Gastrocnemius medialis (tissue), 4 donors: Measurements from ENCODE around the gene MAPKAP1. TPM values are rescaled to one million over a fixed set of nuclear protein-coding genes. Genes with fewer than 3 reads are reported as not detected.

Source experiments
- ATAC-seq, 2 donors: fragments of 150-250 bp; one replicate each; pipeline ENCODE4 v1.9.1; 2016
- DNase-seq, 2 donors: peaks; one replicate each; pipeline ENCODE4 v3.0.0-alpha.2; 2019
- H3K27ac ChIP-seq, 4 donors: fragments of 200-600 bp; sonication (generic); 1 replicate in 1 of 4; 2 replicates in 3 of 4; pipeline ENCODE4 v1.5.1; 2016 to 2018; ENCODE audit warnings: mild to moderate bottlenecking in 2 of 4, moderate library complexity in 1 of 4
- H3K27me3 ChIP-seq, 3 donors: fragments of 200-600 bp; sonication (generic) in 2 of 3; 1 replicate in 1 of 3; 2 replicates in 2 of 3; pipeline versions ENCODE4 v1.5.1 to v1.6.0; 2016 to 2019; ENCODE audit warnings: mild to moderate bottlenecking in 1 of 3, moderate library complexity in 1 of 3
- H3K36me3 ChIP-seq, 2 donors: fragments of 200-600 bp; sonication (generic) in 1 of 2; one replicate each; pipeline ENCODE4 v1.5.1; 2017 to 2018
- H3K4me1 ChIP-seq, 2 donors: fragments of 200-600 bp; sonication (generic) in 1 of 2; one replicate each; pipeline ENCODE4 v1.5.1; 2016 to 2017; ENCODE audit warnings: mild to moderate bottlenecking in 2 of 2
- H3K4me3 ChIP-seq, 4 donors: fragments of 200-600 bp; sonication (generic) in 3 of 4; 1 replicate in 1 of 4; 2 replicates in 3 of 4; pipeline ENCODE4 v1.5.1; 2016 to 2019; ENCODE audit warnings: mild to moderate bottlenecking in 2 of 4
- H3K9me3 ChIP-seq, 3 donors: fragments of 200-600 bp; sonication (generic) in 2 of 3; 1 replicate in 1 of 3; 2 replicates in 2 of 3; pipeline ENCODE4 v1.5.1; 2016 to 2019
- POLR2A ChIP-seq, 2 donors: fragments of 450-650 bp; IDR thresholded peaks; one replicate each; pipeline ENCODE4 v1.6.1; 2017; ENCODE audit warnings: antibody characterized with exemption in 2 of 2, mild to moderate bottlenecking in 2 of 2, moderate library complexity in 2 of 2
- in situ Hi-C, 4 donors: fragments of 200-750 bp; cut with MboI; loops; one replicate each; pipeline versions ENCODE4 v1.15.0 to v1.8.0; 2017; ENCODE audit warnings: low sequenced_read_pairs in 4 of 4
- intact Hi-C: fragments of 100-400 bp; cut with DNase I; formaldehyde crosslinking; loops from one replicate; pipeline ENCODE4 v1.15.1; 2023; ENCODE audit warnings: low total_unique reads
- total RNA-seq, 4 donors: library from RNA; depleted of rRNA; stranded (reverse); fragments of >200 nt; gene quantifications; one replicate each; pipeline versions ENCODE4 v1.1.0 to v1.2.3, GENCODE V29; 2016
- TF ChIP-seq, protein P1 (sequence below), 5 experiments: fragments of 450-650 bp in 3 of 5; fragments of 200-600 bp in 2 of 5; sonication (generic) in 2 of 5; IDR thresholded peaks in 4 of 5; conservative IDR thresholded peaks in 1 of 5; 1 replicate in 4 of 5; 2 replicates in 1 of 5; pipeline ENCODE4 v1.5.1; 2016 to 2019; ENCODE audit warnings: antibody characterized with exemption in 5 of 5, mild to moderate bottlenecking in 3 of 5, moderate library complexity in 3 of 5

Gene MAPKAP1
- total RNA-seq, 4 donors from 2014 or later, result 58.2 to 123 (median 104) TPM

DNA sequence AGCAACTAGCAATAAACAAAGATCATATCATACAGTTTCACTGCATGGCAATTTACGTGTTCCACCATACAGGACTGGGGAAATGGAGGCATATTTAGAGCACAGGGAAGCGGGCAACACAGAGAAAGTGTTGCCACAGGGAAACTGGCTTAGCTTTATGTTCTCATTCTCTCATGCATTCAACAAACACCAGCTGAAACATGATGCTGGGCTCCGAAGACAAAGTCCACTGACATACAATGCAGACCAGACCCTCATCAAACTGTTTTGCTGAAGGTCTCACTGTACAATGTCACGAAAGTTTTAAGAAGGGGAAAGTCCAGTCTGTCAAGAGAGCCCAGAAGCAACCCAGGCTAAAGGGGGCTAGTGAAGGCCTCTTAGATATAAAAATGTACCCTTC is 115.1 kb downstream of the MAPKAP1 start:
- TF ChIP-seq, protein P1, sequence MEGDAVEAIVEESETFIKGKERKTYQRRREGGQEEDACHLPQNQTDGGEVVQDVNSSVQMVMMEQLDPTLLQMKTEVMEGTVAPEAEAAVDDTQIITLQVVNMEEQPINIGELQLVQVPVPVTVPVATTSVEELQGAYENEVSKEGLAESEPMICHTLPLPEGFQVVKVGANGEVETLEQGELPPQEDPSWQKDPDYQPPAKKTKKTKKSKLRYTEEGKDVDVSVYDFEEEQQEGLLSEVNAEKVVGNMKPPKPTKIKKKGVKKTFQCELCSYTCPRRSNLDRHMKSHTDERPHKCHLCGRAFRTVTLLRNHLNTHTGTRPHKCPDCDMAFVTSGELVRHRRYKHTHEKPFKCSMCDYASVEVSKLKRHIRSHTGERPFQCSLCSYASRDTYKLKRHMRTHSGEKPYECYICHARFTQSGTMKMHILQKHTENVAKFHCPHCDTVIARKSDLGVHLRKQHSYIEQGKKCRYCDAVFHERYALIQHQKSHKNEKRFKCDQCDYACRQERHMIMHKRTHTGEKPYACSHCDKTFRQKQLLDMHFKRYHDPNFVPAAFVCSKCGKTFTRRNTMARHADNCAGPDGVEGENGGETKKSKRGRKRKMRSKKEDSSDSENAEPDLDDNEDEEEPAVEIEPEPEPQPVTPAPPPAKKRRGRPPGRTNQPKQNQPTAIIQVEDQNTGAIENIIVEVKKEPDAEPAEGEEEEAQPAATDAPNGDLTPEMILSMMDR (IDR thresholded peaks at IDR 0.05 in 4 of 5, conservative IDR thresholded peaks at IDR 0.05 in 1 of 5), result no peak
- no peak for TF ChIP-seq POLR2A (IDR thresholded peaks at IDR 0.05)
- no peaks in the 10 kb centered on the region for H3K9me3 ChIP-seq
- H3K4me3 ChIP-seq, result no peak overlapping the region
- H3K27me3 ChIP-seq, result no peaks in the 10 kb centered on the region
- intact Hi-C loops (no loop called here), in situ Hi-C loops (no loop called here)
- ATAC-seq (no peak), DNase-seq (no peak)
- H3K4me1 ChIP-seq, result peaks cover 3 to 5% of the 10 kb centered on the region in 2 donors
- no peaks in the 10 kb centered on the region for H3K36me3 ChIP-seq
- no peak overlapping the region for H3K27ac ChIP-seq

DNA sequence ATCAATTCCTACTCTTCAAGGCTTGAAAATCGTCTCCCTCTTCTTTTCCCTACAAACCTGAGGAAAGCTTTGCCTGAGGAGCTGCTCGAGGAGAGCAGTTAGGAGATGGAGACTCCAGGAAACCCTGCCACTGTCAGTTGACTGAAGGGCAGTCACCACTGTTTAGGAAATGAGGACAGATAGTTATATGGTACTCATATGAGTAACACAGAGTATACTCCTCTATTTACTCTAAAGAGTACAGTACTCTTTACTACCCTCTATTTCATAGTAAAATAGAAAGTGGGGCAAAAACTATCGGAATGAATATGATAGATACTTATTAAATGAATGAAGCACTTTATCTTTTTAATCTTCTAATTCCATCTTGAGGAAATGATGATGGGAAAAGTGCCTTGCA is 115.8 kb downstream of the MAPKAP1 start:
- ATAC-seq (no peak), DNase-seq (no peak)
- Histone ChIP-seq H3K4me3 (no peak overlapping the region), H3K27me3 (no peaks in the 10 kb centered on the region), H3K9me3 (no peaks in the 10 kb centered on the region), H3K27ac (no peak overlapping the region), H3K4me1 (peaks cover 3 to 6% of the 10 kb centered on the region in 2 donors), H3K36me3 (no peaks in the 10 kb centered on the region)
- intact Hi-C loops, result no loop called here
- in situ Hi-C loops, result no loop called here
- no peak for TF ChIP-seq POLR2A (IDR thresholded peaks at IDR 0.05)
- TF ChIP-seq, protein P1 (IDR thresholded peaks at IDR 0.05 in 4 of 5, conservative IDR thresholded peaks at IDR 0.05 in 1 of 5), result no peak

DNA sequence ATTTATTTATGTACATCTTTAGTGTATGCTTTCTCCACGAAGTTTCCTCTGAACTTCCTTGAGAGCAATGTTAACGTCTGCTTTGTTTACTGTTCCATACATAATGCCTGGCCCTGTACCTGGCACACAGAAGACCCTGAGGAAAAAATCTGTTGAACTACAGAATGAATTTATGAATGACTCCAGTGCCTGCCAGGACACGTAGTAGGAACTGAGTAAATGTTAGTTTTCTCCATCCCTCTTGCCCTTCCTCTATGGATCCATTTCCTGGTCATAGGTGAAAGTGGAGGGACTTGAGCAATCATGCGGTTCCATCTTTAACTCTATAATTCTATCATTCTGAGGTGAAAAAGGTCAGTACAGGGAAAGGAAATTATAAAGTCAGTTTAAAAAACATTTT is 117.7 kb downstream of the MAPKAP1 start:
- intact Hi-C loops (no loop called here), in situ Hi-C loops (no loop called here)
- no peaks in the 10 kb centered on the region for H3K27me3 ChIP-seq
- no peaks in the 10 kb centered on the region for H3K36me3 ChIP-seq
- DNase-seq, result no peak
- H3K9me3 ChIP-seq, result no peaks in the 10 kb centered on the region
- peaks cover 3 to 6% of the 10 kb centered on the region in 2 donors for H3K4me1 ChIP-seq
- TF ChIP-seq POLR2A (IDR thresholded peaks at IDR 0.05), result no peak
- TF ChIP-seq, protein P1 (IDR thresholded peaks at IDR 0.05 in 4 of 5, conservative IDR thresholded peaks at IDR 0.05 in 1 of 5), result no peak
- ATAC-seq, result no peak
- no peak overlapping the region for H3K4me3 ChIP-seq
- H3K27ac ChIP-seq, result no peak overlapping the region

DNA sequence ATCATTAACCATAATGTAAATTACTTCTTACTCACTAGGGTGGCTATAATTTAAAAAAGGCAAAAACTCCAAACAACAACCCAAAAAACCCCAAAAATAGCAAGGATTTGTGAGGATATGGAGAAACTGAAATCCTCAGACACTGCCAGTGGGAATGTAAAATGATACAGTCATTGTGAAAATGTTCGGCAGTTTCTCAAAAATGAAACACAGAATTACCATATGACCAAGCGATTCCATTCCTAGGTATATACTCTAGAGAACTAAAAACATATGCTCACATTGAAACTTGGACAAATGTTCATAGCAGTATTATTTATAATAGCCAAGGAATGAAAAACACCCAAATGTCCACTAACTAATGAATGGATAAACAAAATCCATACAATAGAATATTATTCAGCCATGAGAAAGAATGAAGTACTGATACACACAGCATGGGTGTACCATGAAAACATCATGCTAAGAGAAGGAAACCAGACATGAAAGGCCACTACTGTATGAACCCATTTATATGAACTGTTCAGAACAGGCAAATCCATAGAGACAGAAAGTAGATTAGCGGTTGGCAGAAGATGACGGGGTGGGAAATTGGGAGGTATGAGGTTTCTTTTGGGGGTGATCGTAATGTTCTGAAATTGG is 119.1 kb downstream of the MAPKAP1 start:
- H3K27ac ChIP-seq, result no peak overlapping the region
- TF ChIP-seq POLR2A (IDR thresholded peaks at IDR 0.05), result no peak
- TF ChIP-seq, protein P1 (IDR thresholded peaks at IDR 0.05 in 4 of 5, conservative IDR thresholded peaks at IDR 0.05 in 1 of 5), result no peak
- no peaks in the 10 kb centered on the region for H3K9me3 ChIP-seq
- intact Hi-C loops (no loop called here), in situ Hi-C loops (no loop called here)
- ATAC-seq, result no peak
- H3K4me1 ChIP-seq, result peaks cover 3 to 6% of the 10 kb centered on the region in 2 donors
- H3K4me3 ChIP-seq, result no peak overlapping the region
- no peaks in the 10 kb centered on the region for H3K27me3 ChIP-seq
- DNase-seq, result no peak
- H3K36me3 ChIP-seq, result peaks cover 0 to 6% of the 10 kb centered on the region in 2 donors

DNA sequence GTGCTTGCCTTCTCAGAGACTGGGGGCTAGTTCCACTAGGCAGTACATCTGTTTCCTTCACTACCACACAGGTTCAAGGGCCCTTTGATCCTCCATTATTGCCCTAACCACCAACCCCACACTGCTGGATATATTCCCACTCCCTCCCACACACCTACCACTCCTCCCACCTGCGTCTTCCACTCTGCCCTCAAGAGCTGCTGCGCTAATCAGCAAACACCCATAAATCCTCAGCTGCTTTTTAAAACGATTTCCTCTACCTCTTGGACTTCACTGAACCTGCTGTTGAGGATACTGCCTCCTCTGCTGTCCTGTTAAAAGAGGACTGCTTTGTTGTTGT is 120.9 kb downstream of the MAPKAP1 start:
- H3K27ac ChIP-seq, result no peak overlapping the region
- in situ Hi-C loops, result no loop called here
- H3K4me1 ChIP-seq, result peaks cover 3 to 6% of the 10 kb centered on the region in 2 donors
- peaks cover 0 to 6% of the 10 kb centered on the region in 2 donors for H3K36me3 ChIP-seq
- DNase-seq, result no peak
- H3K27me3 ChIP-seq, result no peaks in the 10 kb centered on the region
- no peak overlapping the region for H3K4me3 ChIP-seq
- intact Hi-C loops, result no loop called here
- TF ChIP-seq POLR2A (IDR thresholded peaks at IDR 0.05), result no peak
- ATAC-seq, result no peak
- H3K9me3 ChIP-seq, result no peaks in the 10 kb centered on the region
